NCI-H187 (cell line): Measurements from ENCODE around the gene COTL1.
"Not testable (repeated sequence)": the region's sequence is repeated elsewhere in the genome, so short reads cannot be mapped to it uniquely, and the experiment has no call there.

Experiments used
- DNase-seq, 2 experiments: peaks; one replicate each; lab custom pipeline; 2025; lab: John Stamatoyannopoulos, UW

The COTL1 gene

DNA sequence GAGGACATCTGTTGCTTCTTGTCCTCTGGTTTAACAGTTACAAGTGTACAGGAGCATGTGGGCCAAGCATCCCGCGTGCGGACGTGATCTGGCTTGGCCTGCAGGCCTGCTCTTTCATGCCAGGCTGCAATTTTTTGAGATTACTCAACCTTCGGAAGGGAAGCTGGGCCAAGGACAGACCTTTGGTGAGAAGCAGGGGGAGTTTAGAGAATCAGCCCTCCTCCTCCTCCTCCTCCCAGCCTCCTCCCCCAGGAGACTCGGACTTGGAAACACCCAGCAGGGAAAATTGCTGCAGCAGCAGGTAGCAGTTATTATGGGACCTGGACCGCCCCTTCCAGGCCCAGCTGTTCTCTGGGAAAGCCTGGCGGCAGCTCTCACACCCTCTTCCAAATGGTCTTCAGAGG lies 25.3 kb upstream of the COTL1 start:
- DNase-seq, result no peak

DNA sequence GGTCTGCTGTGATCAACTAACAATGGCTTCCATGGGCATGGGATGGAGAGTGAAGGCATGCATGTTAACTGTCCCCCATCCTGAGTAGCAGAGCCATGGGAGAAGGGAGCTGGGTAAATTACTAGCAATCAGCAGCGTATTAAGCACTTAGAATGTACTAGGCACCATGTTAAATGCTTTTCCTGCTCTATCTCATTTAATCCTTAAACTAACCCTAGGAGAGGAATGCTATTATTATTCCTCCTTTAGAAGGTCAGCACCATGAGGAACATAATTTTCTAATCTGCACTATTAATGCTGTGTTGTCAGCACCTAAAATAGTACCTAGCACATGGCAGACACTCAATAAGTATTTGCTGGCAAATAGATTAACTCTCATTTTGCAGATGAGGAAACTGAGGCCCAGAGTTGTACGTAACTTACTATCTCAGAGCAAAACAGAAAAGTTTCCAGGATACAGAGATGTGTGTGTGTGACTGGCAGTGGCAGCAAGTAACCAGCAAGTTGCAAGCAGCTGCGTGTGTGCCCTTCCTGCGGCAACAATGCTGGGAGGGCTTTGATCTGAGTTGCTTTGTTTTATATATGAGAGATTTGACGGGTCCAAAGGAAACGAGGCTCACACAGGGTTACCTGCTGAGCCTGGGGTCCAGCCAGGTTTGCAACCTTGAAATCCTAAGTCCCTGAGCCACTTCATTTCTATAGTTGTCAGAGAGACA lies 23.9 kb upstream of the COTL1 start:
- DNase-seq, result no peak

DNA sequence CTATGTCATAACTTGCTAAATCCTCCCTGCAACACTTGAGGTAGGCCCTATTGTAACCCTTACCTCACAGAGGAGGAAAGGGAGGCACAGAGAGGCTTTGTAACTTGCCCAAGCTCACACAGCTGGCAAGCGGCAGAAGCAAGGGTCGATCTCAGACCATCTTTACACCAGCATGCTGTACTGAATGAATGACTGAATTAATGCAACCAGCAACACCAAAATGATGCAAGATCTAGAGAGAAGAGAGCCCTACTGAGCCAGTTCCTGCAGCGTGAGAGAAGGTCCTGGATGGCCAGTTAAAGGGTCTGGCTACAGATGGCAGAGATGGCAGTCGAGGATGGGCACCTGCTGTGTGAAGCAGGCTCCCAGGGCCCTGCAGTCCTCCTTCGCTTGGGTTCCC lies 22.3 kb upstream of the COTL1 start:
- no peak for DNase-seq

DNA sequence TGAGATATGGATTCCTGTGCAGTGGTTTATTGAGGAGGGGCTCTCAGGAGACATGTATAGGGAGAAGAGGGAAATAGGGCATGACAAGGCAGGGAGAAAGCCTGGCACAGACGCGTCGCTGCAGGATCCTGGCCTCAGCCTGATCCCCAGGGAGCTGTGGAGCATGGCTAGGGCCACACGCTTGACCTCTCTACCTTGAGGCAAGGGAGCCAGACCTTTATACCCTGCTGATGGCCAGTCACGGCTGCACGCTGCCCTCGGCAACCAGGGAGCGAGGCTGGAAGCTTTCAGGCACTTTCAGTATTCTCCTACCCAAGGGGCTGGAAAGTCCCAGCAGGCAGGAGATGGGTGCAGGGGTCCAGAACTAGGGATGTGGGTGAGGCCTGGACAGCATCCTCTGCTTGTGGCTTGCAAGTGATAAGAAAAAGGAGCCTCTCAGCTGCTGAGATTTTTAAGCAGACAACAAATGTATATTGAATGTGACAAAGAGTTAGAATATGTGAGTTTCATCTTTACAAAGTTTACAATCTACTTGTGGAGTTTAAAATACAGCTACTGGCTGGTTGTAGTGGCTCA lies 20.4 kb upstream of the COTL1 start:
- DNase-seq, result no peak

DNA sequence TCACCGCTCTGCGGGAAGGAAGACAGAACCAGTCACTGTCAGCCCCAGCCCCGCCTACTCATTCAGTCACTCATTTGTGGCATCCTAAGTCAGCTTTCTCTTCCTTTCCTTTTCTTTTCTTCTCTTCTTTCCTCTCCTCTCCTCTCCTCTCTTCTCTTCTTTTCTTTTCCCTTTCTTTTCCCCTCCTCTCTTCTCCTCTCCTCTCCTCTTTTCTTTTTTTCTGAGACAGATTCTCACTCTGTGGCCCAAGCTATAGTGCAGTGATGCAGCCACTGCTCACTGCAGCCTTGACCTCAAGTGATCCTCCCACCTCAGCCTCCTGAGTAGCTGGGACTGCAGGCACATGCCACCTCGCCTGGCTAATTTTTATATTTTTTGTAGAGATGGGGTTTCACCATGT lies 19.8 kb upstream of the COTL1 start:
- no peak for DNase-seq

DNA sequence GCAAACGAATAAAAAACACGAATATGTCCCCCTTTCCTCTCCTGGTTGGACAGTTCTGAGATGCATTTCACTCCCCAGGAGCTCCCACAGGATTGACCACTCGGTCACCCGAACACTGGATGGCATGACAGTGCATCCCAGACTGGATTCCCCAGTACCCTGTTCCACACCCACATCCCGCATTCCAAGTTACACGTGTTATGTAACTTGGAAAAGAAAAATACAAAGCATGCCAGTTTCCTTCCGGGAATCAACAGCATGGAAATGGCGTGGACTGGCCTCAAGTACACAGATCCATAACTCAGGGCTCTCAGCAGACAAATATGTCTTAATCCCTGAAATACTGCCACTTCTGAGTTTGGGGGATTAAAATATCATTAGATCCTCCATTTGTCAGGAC lies 17.8 kb upstream of the COTL1 start:
- no peak for DNase-seq

DNA sequence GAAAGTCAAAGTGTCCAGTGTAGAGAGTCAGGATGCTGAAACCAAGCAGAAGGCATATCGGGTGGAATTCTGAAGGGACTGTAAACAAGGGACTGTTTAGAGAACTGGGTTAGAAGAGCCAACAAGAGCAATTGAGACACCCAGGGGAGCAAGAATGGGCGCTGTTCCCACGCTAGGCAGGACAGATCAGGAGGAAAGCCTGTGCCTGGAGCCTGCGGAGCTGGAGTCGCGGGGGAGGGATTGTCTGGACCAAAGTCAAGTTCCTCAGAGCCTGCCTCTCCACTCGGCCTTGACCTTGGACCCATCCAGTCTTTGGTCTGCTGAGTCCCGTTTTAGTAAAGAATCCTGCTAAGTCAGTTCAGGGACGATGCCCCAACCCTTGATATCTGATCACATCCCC lies 15.7 kb upstream of the COTL1 start:
- DNase-seq, result no peak

DNA sequence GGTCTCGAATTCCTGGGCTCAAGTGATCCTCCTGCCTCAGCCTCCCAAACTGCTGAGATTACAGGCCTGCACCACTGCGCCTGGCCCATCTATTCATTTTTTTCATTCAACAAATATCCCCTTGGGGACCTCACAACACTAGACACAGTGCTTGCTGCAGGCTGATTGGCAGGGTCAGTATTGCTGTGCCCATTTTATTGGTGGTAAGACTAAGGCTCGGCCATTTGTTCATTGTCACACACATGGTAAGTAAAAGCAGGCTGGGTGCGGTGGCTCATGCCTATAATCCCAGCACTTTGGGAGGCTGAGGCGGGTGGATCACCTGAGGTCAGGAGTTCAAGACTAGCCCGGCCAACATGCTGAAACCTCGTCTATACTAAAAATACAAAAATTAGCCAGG lies 15.0 kb upstream of the COTL1 start:
- not testable (repeated sequence) for DNase-seq

DNA sequence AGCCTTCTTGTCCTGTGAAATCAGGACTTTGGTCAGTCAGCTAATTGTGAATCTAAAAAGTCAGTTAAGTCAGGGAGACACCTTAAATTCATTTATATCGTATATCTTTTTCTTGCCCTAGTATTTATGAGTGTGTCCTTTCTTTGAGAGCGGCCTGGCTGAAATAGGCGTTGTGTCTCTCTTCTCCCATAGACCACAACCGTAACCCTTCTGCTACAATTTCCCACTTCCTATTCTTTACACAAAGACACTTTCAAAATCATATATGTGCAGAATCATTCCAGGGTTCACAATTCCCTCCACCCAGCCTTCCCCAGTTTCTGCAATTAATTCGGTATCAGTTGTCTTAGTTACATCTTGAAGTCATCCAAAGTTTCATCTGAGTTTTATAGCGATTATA lies 14.0 kb upstream of the COTL1 start:
- no peak for DNase-seq

DNA sequence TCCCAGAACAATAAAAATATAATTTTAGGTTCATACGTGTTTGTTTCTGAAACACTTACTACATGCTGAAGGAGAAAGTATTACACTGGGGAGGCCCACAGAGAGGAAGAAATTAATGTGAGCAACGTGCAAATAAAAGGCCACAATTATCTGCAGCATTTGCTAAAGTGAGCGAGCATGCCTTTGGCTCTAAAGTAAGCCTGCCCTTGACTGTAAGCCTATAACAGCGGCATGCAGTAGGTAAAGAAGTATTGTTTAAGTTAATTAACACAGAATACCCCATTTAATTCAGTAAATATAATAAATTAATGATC lies 13.2 kb upstream of the COTL1 start:
- DNase-seq, result no peak

DNA sequence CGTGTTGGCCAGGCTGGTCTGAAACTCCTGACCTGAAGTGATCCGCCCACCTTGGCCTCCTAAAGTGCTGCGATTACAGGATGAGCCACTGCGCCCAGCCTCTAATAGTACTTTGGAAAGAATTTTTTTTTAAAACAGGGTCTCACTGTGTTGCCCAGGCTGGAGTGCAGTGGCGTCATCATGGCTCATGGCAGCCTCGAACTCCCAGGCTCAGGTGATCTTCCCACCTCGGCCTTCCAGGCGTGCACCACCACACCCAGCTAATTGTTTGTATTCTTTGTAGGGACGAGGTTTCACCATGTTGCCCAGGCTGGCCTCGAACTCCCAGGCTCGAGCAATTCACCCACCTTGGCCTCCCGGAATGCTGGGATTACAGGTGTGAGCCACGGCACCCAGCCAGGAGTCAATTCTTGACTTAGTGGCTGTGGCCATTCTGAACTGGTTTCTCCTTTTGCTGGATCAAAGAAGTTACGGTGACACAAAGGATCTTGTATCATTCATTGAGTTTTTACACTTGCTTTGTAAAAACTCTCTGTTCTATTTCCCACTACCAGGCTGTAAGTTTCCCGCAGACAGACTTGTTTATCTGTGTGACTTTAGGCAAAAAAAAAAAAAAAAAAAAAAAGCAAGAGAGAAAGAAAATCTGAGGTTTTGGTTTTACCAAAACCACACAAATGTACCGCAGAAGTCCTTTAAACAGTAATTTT lies 12.7 kb upstream of the COTL1 start:
- no peak for DNase-seq

DNA sequence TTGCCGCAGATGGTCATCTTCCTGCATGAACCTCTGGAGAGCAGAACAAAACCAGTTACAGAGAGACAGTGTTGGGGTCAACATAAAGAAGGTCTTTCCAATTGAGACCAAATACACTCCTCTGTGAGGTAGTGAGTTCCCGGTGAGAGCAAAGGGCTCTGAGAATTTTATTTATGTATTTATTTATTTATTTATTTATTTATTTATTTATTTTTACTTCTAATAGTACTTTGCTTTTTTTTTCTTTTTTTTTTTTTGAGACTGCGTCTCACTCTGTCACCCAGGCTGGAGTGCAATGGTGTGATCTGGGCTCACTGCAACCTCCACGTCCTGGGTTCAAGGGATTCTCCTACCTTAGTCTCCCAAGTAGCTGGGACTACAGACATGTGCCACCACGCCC lies 12.1 kb upstream of the COTL1 start:
- DNase-seq, result no peak

DNA sequence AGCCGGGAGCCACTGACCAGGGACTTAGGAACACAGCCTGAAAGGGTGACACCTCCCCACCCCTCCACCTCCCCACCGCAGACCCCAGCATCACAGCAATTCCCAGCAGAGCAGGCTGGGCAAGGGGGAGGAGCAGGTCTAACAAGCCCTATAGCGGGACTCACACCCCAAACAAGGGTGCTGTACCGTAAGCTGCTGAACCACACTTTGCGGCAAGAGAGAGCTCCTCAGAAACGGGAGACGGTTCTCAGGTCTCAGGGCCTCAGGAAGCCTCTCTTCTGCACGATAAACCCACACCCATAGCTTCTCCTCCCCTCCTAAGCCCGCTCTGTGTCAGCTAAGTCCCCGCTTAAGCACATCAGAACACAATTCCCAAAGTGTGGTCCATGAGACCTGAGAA lies 11.7 kb upstream of the COTL1 start:
- DNase-seq, result no peak

DNA sequence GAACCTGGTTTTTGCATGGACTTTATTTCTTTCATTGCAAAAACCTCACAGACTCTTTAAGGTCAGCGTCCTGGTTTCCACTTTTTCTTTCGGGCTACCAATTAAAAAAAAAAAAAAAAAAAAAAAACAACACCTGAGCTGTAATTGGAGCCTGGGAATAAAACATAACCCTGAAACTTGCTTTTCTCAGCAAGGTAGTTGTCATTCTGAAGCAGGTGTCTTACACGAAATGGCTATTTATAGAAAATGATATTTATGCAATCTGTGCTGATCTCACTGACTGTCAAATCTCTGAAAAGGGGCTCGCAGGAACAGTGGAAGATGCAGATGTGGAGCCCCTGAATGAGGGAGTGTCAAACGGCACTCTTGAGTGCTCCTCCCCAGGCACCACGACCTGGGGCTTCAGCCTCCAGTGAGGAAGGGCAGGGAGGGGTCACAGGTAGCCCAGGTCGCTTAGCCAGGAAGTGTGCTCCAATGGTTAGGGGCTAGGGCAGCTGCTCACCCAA lies 10.4 kb upstream of the COTL1 start:
- DNase-seq, result no peak

DNA sequence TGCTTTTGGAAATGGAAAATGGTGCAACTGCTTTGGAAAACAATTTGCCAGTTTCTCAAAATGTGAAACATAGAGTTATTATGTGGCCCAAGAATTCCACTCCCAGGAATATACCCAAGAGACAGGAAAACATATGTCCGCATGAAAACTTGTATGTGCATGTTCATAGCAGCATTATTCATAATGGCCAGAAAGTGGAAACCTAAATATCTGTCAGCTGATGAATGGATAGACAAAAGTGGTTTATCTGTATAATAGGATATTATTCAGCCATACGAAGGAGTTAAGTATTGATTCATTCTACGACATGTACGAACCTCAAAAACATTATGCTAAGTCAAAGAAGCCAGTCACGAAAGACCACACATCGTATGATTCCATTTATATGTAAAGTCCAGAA lies 7.7 kb upstream of the COTL1 start:
- no peak for DNase-seq

DNA sequence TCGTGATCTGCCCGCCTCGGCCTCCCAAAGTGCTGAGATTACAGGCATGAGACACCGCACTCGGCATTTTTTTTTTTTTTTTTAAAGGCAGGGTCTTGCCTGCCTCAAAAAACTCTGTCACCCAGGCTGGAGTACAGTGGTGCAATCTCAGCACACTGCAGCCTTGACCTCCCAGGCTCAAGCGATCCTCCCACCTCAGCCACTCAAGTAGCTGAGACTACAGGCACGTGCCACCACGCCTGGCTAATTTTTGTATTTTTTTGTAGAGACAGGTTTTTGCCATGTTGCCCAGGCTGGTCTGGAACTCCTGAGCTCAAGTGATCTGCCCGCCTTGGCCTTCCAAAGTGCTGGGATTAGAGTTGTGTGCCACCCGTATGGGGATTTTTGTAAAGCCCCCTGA lies 3.0 kb upstream of the COTL1 start:
- not testable (repeated sequence) for DNase-seq

DNA sequence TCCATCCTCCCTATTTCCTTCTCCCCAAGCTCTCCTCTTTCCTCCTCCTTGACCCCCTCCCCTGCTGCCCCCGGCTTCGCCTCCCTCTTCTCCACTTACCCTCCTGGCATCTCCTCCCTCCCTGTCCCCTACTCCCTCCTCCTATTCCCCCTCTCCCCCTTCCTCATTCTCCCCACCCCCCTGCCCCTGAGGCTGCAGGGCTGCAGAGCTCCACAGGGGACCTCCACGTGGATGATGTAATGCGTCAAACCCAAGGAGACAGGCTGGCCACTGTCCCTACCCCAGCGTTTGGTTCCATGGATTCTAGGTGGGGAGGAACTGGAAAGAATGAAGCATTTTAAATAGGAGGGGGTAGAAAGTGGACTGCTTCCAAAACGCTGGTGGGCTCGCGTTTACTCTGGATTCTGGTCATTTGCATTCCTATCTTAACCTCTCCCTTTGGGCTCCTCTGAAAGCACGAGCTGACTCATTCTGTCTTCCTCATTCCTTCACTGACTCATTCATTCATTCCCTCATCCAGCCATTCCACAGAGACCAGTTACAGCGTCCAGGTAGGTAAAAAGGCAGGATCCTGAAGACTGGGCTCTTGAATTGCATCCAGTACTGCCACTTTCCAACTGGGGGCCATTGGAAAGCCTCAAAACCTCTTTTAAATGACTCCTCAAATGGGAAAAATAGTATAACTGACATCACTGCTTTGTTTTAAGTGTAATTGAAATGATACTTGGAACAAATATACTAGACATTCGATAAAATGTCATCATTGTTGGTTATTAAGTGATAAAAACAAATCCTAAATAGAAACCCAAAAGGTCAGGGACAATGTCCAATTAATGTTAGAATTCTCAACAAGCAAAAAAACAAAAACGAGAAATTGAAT lies 943 bp upstream of the COTL1 start:
- DNase-seq, result no peak

DNA sequence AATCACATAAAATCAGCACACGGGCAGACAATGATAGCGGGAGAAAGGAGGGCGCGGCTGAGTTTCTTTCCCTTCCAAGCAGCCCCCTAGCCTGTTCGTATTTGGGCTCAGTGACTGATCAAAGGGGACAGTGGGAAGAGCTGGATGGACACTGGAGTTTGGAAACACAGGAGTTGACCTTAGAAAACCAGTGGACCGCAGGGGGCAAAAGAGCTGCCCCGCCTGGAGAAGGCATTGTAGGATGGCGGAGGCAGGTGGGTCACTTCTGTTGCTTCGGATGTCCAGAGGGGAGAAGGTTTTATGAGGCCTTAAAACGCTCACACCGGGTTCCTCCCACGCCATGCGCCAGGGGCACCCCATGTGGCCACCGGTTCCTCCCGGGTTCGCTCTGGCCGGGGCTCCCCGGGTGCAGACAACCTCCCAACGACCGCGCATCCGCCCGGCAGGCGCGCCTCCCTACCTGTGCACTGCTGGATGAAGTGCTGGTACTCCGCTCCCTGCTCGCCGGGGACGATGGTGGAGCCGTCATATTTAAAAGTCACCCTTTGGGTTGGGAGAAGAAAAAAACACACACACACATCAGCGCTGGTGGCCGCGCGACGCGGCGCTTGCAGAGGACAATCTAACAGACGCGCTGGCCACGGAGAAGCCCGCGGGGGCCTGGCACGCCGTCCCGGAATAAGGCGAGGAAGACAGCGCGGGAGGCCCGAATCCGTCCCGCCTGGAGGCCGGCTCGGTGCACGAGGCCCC lies 662 bp downstream of the COTL1 start:
- no peak for DNase-seq

DNA sequence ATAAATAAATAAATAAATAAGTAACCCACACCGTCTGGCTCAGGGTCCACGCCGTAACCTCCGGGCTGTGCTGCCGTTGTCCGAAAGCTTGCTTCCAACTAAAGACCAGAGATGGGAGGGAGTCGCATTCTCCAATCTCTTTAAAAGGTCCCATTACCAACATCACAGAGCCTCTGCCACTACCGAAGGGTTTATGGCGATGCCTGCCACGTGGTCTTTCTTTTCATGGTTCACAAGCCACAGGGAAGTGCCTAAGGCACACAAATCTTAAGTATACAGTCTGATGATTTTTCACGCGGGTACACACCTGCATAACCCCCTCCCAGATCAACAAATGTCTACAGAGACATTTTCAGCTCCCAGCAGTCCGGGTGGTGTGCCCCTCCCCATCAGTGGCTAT lies 1.4 kb downstream of the COTL1 start:
- no peak for DNase-seq

DNA sequence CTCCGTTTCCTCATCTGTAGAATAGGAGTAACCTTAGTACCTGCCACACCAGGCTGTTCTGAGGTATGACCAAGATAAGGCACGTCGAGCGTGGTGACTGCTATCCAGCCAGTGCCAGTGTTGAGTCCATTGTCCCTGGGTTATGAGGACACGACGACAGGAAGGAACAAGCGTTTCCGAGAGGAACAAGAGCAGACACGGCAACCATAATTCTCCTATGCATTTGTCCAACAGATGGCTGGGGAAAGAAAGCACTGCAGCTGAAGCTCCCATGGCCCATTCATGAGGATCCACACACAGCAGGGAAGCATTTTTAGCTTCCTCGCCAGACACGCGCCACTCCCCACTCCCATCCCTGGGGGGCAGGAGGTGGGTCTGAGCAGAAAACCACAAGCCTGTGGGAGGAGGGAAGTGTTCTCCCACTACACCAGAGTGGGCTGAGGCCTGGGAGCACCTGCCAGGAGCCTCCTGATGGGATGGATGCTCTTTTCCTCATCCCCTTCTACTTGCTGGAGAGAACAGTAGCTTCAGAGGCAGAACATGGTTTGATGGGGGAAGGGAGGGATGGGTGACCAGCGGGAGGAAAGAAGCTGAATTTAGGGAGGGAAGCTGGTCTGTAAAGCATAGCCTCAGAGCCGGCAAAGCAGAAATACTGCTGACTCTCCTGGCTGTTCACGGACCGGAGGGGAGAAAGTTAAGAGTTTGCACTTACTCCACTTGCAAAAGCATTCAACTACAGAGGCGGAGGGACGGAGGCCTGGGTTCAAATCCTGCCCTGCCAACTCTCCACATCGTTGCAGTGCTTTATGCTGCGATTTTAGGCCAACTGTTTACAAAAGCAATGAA lies 2.7 kb downstream of the COTL1 start:
- no peak for DNase-seq

DNA sequence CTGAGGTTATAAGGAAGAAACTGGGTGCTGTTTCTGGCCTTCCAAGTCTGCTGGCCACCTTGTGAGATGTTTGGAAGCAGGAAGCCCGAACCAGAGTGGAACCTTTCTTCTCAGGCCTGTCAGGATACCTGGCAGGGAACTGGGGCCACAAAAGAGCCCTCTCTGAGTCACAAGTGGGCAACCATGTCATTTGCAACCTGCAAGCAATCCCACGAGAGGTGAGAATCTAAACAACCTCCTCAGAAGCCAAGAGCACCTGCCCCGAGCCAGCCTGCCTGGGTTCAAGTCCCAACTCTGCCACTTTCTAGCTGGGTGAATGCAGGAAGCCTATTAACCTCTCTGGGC lies 3.3 kb downstream of the COTL1 start:
- DNase-seq, result no peak
